ENCODE data around the gene HEY2.

HEY2 gene

GRCh38 chr6:125727216-125727615 lies 22.2 kb upstream of the HEY2 start:
- H3K36me3 ChIP-seq (ENCODE audit: control insufficient read depth in 2 of 2, insufficient read depth in 1 of 2, low read length in 2 of 2): no peaks in the 10 kb centered on the region
- H3K27ac ChIP-seq (ENCODE audit: extremely low read depth, low read depth, low read length): no peak overlapping the region
- peak; percentile 81; the same call in 1 of the 2 replicates for TF ChIP-seq ZNF677 (tag by site-specific recombination; IDR thresholded peaks at IDR 0.05)
- TF ChIP-seq ZNF146 (tag by site-specific recombination; IDR thresholded peaks at IDR 0.05): no peak
- ChIA-PET POLR2A (interaction anchor here (1.6 kb wide), 1 partner anchor 18 kb away, joined by 4 read pairs; no protein-coding TSS in a partner anchor), CTCF (interaction anchor here (1.4 kb wide), 1 partner anchor 15 kb away, joined by 3 read pairs; no protein-coding TSS in a partner anchor)
- no peaks in the 10 kb centered on the region for H3K9me3 ChIP-seq (ENCODE audit: control insufficient read depth, insufficient read depth, low read depth, low read length)
- H3K4me1 ChIP-seq (ENCODE audit: control insufficient read depth, insufficient read depth, low read length): peaks cover 18% of the 10 kb centered on the region
- no peak overlapping the region for H3K4me3 ChIP-seq (ENCODE audit: low read depth, low read length)

DNA sequence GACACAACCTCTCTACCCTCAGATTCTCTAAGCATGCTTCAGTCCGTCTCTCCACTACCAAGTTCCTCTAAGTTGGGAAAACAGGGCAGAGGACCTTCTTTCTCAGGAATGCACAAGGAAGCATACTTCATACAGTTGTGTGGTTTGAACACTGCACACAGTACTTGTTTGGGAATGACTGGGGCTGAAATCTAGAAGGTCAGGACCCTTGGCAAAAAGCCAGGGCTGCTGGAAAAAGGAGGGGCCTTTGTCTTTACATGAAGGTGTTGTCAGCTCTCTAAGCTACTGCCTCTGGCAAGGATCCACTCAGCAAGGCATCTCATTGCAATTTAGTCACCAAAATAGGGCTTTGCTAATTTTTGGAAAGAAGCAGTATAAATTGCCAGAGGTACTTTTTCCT lies 20.7 kb upstream of the HEY2 start:
- no peaks in the 10 kb centered on the region for H3K9me3 ChIP-seq (ENCODE audit: control insufficient read depth, insufficient read depth, low read depth, low read length)
- no peak overlapping the region for H3K4me3 ChIP-seq (ENCODE audit: low read depth, low read length)
- no peaks in the 10 kb centered on the region for H3K36me3 ChIP-seq (ENCODE audit: control insufficient read depth in 2 of 2, insufficient read depth in 1 of 2, low read length in 2 of 2)
- ChIA-PET CTCF (interaction anchor here (1.3 kb wide), 1 partner anchor 16 kb away, joined by 3 read pairs; no protein-coding TSS in a partner anchor), POLR2A (interaction anchor here (1.0 to 1.4 kb wide), 3 partner anchors 11 to 19 kb away, joined by 3 to 4 read pairs (median 3); no protein-coding TSS in a partner anchor)
- no peak for TF ChIP-seq ZNF571 (tag by site-specific recombination; IDR thresholded peaks at IDR 0.05)
- no peak for TF ChIP-seq ZFP69B (tag by site-specific recombination; IDR thresholded peaks at IDR 0.05)
- TF ChIP-seq, protein P1, sequence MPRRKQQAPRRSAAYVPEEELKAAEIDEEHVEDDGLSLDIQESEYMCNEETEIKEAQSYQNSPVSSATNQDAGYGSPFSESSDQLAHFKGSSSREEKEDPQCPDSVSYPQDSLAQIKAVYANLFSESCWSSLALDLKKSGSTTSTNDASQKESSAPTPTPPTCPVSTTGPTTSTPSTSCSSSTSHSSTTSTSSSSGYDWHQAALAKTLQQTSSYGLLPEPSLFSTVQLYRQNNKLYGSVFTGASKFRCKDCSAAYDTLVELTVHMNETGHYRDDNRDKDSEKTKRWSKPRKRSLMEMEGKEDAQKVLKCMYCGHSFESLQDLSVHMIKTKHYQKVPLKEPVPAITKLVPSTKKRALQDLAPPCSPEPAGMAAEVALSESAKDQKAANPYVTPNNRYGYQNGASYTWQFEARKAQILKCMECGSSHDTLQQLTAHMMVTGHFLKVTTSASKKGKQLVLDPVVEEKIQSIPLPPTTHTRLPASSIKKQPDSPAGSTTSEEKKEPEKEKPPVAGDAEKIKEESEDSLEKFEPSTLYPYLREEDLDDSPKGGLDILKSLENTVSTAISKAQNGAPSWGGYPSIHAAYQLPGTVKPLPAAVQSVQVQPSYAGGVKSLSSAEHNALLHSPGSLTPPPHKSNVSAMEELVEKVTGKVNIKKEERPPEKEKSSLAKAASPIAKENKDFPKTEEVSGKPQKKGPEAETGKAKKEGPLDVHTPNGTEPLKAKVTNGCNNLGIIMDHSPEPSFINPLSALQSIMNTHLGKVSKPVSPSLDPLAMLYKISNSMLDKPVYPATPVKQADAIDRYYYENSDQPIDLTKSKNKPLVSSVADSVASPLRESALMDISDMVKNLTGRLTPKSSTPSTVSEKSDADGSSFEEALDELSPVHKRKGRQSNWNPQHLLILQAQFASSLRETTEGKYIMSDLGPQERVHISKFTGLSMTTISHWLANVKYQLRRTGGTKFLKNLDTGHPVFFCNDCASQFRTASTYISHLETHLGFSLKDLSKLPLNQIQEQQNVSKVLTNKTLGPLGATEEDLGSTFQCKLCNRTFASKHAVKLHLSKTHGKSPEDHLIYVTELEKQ (tag by site-specific recombination; IDR thresholded peaks at IDR 0.05; ENCODE audit: borderline replicate concordance): no peak
- no peak for TF ChIP-seq ZNF513 (tag by site-specific recombination; IDR thresholded peaks at IDR 0.05)
- no peak for TF ChIP-seq ZNF169 (tag by site-specific recombination; IDR thresholded peaks at IDR 0.05)
- TF ChIP-seq, protein P2, sequence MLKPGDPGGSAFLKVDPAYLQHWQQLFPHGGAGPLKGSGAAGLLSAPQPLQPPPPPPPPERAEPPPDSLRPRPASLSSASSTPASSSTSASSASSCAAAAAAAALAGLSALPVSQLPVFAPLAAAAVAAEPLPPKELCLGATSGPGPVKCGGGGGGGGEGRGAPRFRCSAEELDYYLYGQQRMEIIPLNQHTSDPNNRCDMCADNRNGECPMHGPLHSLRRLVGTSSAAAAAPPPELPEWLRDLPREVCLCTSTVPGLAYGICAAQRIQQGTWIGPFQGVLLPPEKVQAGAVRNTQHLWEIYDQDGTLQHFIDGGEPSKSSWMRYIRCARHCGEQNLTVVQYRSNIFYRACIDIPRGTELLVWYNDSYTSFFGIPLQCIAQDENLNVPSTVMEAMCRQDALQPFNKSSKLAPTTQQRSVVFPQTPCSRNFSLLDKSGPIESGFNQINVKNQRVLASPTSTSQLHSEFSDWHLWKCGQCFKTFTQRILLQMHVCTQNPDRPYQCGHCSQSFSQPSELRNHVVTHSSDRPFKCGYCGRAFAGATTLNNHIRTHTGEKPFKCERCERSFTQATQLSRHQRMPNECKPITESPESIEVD (tag by site-specific recombination; IDR thresholded peaks at IDR 0.05): peak; percentile 45; the same call in 1 of the 2 replicates
- TF ChIP-seq ZNF660 (tag by site-specific recombination; IDR thresholded peaks at IDR 0.05): 0 out of 2 replicates have a peak, but pooled peaks have one; percentile 39
- peak; percentile 57 for TF ChIP-seq OSR2 (tag by site-specific recombination; IDR thresholded peaks at IDR 0.05)
- TF ChIP-seq KLF8 (tag by site-specific recombination; IDR thresholded peaks at IDR 0.05): no peak
- TF ChIP-seq, protein P3, sequence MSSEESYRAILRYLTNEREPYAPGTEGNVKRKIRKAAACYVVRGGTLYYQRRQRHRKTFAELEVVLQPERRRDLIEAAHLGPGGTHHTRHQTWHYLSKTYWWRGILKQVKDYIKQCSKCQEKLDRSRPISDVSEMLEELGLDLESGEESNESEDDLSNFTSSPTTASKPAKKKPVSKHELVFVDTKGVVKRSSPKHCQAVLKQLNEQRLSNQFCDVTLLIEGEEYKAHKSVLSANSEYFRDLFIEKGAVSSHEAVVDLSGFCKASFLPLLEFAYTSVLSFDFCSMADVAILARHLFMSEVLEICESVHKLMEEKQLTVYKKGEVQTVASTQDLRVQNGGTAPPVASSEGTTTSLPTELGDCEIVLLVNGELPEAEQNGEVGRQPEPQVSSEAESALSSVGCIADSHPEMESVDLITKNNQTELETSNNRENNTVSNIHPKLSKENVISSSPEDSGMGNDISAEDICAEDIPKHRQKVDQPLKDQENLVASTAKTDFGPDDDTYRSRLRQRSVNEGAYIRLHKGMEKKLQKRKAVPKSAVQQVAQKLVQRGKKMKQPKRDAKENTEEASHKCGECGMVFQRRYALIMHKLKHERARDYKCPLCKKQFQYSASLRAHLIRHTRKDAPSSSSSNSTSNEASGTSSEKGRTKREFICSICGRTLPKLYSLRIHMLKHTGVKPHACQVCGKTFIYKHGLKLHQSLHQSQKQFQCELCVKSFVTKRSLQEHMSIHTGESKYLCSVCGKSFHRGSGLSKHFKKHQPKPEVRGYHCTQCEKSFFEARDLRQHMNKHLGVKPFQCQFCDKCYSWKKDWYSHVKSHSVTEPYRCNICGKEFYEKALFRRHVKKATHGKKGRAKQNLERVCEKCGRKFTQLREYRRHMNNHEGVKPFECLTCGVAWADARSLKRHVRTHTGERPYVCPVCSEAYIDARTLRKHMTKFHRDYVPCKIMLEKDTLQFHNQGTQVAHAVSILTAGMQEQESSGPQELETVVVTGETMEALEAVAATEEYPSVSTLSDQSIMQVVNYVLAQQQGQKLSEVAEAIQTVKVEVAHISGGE (tag by site-specific recombination; conservative IDR thresholded peaks at IDR 0.05; ENCODE audit: low read depth): no peak
- TF ChIP-seq ZNF600 (tag by site-specific recombination; IDR thresholded peaks at IDR 0.05): no peak
- no peak overlapping the region for H3K27ac ChIP-seq (ENCODE audit: extremely low read depth, low read depth, low read length)
- H3K4me1 ChIP-seq (ENCODE audit: control insufficient read depth, insufficient read depth, low read length): peaks cover 18% of the 10 kb centered on the region

All from HEK293 (cell line).